HL-60 (cell line): Measurements from ENCODE around the gene BZW2.

Source experiments
- DNase-seq, 2 experiments: peaks; one replicate each; pipeline ENCODE4 v3.0.0-alpha.2; 2010 to 2020; ENCODE audit warnings: low read depth in 1 of 2, low spot score in 1 of 2
- H3K27ac ChIP-seq: fragments of 250-450 bp; sonication (Bioruptor Pico); replicated peaks from 2 replicates; pipeline ENCODE4 v1.5.1; 2020; ENCODE audit warnings: mild to moderate bottlenecking, moderate library complexity
- H3K27me3 ChIP-seq: fragments of 250-450 bp; sonication (Bioruptor Pico); 2 replicates; pipeline ENCODE4 v1.5.1; 2021; ENCODE audit warnings: mild to moderate bottlenecking, moderate library complexity; ENCODE audit not compliant: insufficient read depth, poor library complexity, severe bottlenecking
- H3K4me3 ChIP-seq: replicated peaks from 2 replicates; pipeline ENCODE4 v1.5.1; 2011; ENCODE audit warnings: mild to moderate bottlenecking, control low read depth, low read length; ENCODE audit not compliant: insufficient read depth
- GABPA ChIP-seq: IDR thresholded peaks from 2 replicates; pipeline ENCODE4 v1.6.1; 2012; ENCODE audit warnings: low read depth
- POLR2AphosphoS5 ChIP-seq: IDR thresholded peaks from 2 replicates; pipeline ENCODE4 v1.6.1; 2012; ENCODE audit warnings: low read depth
- SPI1 ChIP-seq: IDR thresholded peaks from 2 replicates; pipeline ENCODE4 v1.6.1; 2012; ENCODE audit warnings: low read depth, mild to moderate bottlenecking, borderline replicate concordance
- TF ChIP-seq, protein P1 (sequence below): IDR thresholded peaks from 2 replicates; pipeline ENCODE4 v1.6.1; 2012; ENCODE audit warnings: low read depth; ENCODE audit not compliant: insufficient replicate concordance
- TF ChIP-seq, protein P2 (sequence below): IDR thresholded peaks from one replicate; pipeline ENCODE4 v1.5.1; 2011; ENCODE audit warnings: low read length, control low read depth, inconsistent platforms; ENCODE audit not compliant: insufficient read depth

BZW2 gene

DNA sequence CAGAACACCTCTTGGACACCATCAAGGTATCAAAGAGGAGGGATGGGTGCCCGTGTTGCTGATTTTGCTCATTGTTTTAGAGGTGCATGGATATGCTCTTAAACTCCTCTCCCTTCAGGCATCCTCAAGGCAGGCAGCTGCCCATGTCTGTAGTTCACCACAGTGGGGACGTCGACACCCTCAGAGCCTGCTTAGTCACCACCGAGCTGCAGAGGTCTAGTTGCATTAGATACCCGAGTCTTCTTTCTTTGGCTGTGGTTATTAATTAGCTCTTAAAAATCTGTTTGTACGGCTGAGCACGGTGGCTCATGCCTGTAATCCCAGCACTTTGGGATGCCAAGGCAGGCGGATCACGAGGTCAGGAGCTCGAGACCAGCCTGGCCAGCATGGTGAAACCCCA lies 82.8 kb downstream of the BZW2 start:
- H3K27me3 ChIP-seq, result no peaks in the 10 kb centered on the region
- TF ChIP-seq, protein P1, sequence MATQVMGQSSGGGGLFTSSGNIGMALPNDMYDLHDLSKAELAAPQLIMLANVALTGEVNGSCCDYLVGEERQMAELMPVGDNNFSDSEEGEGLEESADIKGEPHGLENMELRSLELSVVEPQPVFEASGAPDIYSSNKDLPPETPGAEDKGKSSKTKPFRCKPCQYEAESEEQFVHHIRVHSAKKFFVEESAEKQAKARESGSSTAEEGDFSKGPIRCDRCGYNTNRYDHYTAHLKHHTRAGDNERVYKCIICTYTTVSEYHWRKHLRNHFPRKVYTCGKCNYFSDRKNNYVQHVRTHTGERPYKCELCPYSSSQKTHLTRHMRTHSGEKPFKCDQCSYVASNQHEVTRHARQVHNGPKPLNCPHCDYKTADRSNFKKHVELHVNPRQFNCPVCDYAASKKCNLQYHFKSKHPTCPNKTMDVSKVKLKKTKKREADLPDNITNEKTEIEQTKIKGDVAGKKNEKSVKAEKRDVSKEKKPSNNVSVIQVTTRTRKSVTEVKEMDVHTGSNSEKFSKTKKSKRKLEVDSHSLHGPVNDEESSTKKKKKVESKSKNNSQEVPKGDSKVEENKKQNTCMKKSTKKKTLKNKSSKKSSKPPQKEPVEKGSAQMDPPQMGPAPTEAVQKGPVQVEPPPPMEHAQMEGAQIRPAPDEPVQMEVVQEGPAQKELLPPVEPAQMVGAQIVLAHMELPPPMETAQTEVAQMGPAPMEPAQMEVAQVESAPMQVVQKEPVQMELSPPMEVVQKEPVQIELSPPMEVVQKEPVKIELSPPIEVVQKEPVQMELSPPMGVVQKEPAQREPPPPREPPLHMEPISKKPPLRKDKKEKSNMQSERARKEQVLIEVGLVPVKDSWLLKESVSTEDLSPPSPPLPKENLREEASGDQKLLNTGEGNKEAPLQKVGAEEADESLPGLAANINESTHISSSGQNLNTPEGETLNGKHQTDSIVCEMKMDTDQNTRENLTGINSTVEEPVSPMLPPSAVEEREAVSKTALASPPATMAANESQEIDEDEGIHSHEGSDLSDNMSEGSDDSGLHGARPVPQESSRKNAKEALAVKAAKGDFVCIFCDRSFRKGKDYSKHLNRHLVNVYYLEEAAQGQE, result no peak
- TF ChIP-seq, protein P2, sequence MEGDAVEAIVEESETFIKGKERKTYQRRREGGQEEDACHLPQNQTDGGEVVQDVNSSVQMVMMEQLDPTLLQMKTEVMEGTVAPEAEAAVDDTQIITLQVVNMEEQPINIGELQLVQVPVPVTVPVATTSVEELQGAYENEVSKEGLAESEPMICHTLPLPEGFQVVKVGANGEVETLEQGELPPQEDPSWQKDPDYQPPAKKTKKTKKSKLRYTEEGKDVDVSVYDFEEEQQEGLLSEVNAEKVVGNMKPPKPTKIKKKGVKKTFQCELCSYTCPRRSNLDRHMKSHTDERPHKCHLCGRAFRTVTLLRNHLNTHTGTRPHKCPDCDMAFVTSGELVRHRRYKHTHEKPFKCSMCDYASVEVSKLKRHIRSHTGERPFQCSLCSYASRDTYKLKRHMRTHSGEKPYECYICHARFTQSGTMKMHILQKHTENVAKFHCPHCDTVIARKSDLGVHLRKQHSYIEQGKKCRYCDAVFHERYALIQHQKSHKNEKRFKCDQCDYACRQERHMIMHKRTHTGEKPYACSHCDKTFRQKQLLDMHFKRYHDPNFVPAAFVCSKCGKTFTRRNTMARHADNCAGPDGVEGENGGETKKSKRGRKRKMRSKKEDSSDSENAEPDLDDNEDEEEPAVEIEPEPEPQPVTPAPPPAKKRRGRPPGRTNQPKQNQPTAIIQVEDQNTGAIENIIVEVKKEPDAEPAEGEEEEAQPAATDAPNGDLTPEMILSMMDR, result no peak
- TF ChIP-seq GABPA (no peak), SPI1 (no peak), POLR2AphosphoS5 (no peak)
- DNase-seq, result no peak
- no peak overlapping the region for H3K4me3 ChIP-seq
- no peak overlapping the region for H3K27ac ChIP-seq

DNA sequence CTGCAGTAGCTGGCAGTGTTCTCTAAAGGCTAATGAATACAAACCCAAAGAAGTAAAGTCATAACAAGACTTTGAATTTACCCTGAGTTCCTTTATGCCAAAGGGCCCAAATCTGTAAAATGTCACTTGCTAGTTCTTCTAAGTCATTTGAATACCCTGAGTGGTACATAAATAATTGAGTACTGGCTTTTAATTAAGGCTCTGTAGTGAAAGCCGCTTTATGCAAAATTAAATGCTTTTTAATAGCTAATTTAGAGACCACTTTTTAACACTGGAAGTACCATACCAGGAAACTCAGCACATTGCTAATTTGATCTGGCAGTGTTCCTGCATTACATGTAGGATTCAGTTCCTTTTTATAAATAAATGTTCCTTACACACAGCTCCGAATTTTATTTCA lies 83.6 kb downstream of the BZW2 start:
- H3K27me3 ChIP-seq, result no peaks in the 10 kb centered on the region
- no peak for TF ChIP-seq POLR2AphosphoS5
- TF ChIP-seq, protein P1, result no peak
- no peak for TF ChIP-seq GABPA
- no peak for TF ChIP-seq SPI1
- TF ChIP-seq, protein P2, result no peak
- H3K4me3 ChIP-seq, result no peak overlapping the region
- DNase-seq, result no peak
- H3K27ac ChIP-seq, result no peak overlapping the region

DNA sequence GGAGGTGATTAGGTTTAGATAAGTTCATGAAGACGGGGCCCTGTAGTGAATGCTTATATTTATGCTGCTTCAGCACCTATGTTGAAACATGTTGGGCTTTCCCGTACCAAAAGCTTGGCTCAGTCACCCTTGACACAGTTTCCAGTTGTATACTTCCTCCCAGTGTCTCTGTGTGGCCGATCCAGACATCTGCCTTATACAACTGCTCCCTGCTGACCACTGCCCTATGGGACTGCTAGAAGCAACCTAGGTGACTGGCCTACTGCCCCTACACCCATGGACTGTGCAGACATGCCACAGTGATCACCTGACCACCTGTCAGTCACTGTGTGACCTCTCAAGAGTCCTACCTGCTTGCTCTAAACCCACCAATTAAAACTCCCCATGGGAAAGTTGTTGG lies 85.0 kb downstream of the BZW2 start:
- H3K27me3 ChIP-seq, result no peaks in the 10 kb centered on the region
- no peak overlapping the region for H3K4me3 ChIP-seq
- H3K27ac ChIP-seq, result no peak overlapping the region
- TF ChIP-seq, protein P1, result no peak
- TF ChIP-seq, protein P2, result no peak
- no peak for TF ChIP-seq POLR2AphosphoS5
- no peak for TF ChIP-seq GABPA
- no peak for TF ChIP-seq SPI1
- DNase-seq, result no peak
